Endothelial cell of umbilical vein (primary cell): ENCODE measurements around the gene GPR17.

Source experiments
- CTCF ChIP-seq, 2 donors: IDR thresholded peaks; 1 replicate in 1 of 2; 2 replicates in 1 of 2; pipeline ENCODE4 v1.5.1; 2011; ENCODE audit warnings: low read length in 2 of 2, mild to moderate bottlenecking in 2 of 2, moderate library complexity in 2 of 2, control low read depth in 1 of 2, inconsistent platforms in 1 of 2, low read depth in 1 of 2; ENCODE audit not compliant: insufficient read depth in 1 of 2; ENCODE audit errors: extremely low read depth in 1 of 2
- POLR2AphosphoS5 ChIP-seq: IDR thresholded peaks from 2 replicates; pipeline ENCODE4 v1.6.1; 2012; ENCODE audit warnings: low read depth, mild to moderate bottlenecking, control low read depth, low read length, moderate library complexity; ENCODE audit not compliant: insufficient read depth

- no peak for TF ChIP-seq CTCF (IDR thresholded peaks at IDR 0.05; ENCODE audit: extremely low read depth in 1 of 2, insufficient read depth in 1 of 2, low read depth in 1 of 2, low read length in 2 of 2)
- no peak for TF ChIP-seq POLR2AphosphoS5
Observed at GRCh38 chr2:127597984-127598380, 48.0 kb upstream of the GPR17 start.
